Astrocyte of the spinal cord (primary cell): ENCODE measurements around the gene FMO2.
"Not testable (repeated sequence)": the region's sequence is repeated elsewhere in the genome, so short reads cannot be mapped to it uniquely, and the experiment has no call there.

ENCODE experiments used
- DNase-seq: peaks from one replicate; pipeline ENCODE4 v3.0.0; 2011; ENCODE audit warnings: low read depth, low spot score
- H3K4me3 ChIP-seq: 2 replicates; pipeline ENCODE4 v1.5.1; 2011; ENCODE audit warnings: low read depth, mild to moderate bottlenecking, low read length, moderate library complexity
- CTCF ChIP-seq: IDR thresholded peaks from 2 replicates; pipeline ENCODE4 v1.5.1; 2012; ENCODE audit warnings: low read depth, mild to moderate bottlenecking, low read length, inconsistent platforms
- in situ Hi-C: cut with HindIII; loops from 2 replicates; pipeline ENCODE4 v1.10.0; 2017; ENCODE audit warnings: low sequenced_read_pairs

Gene FMO2

GRCh38 chr1:171221665-171222591, 36.8 kb downstream of the FMO2 start:
- peak; percentile 77 for DNase-seq
- no peak overlapping the region for H3K4me3 ChIP-seq
- TF ChIP-seq CTCF = no peak
- in situ Hi-C loops = no loop called here

- no peak overlapping the region for H3K4me3 ChIP-seq
- no peak for TF ChIP-seq CTCF
- DNase-seq = peak; percentile 37
- in situ Hi-C loops = no loop called here
Measured at GRCh38 chr1:171222936-171223335, 37.8 kb downstream of the FMO2 start.

GRCh38 chr1:171224257-171224656, 39.2 kb downstream of the FMO2 start:
- in situ Hi-C loops, H3K4me3 ChIP-seq, DNase-seq: not testable (repeated sequence)

- in situ Hi-C loops = no loop called here
- H3K4me3 ChIP-seq = no peak overlapping the region
- peak; percentile 70 for TF ChIP-seq CTCF
- DNase-seq = peak; percentile 84
Measured at GRCh38 chr1:171226747-171227370, 41.8 kb downstream of the FMO2 start.

DNA sequence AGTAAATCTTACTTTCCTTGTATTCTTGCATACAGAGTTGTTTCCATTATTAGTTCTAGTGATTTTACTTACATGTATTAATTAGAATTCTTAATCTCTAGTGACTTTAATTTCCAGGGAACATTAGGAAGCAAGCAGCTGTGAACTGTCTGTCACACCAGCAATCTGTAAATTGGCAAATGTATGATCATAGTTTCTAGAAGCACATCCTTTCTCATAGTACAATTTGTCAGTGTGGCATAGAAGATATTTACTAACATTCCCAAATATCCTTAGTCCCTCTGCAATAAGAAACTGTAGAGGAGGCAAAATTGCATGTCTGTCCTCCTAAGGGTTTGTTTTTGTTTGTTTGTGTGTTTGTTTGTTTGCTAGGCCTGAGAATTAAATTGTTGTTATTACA, 46.2 kb downstream of the FMO2 start:
- in situ Hi-C loops = no loop called here
- TF ChIP-seq CTCF = no peak
- DNase-seq = no peak
- H3K4me3 ChIP-seq = no peak overlapping the region

DNA sequence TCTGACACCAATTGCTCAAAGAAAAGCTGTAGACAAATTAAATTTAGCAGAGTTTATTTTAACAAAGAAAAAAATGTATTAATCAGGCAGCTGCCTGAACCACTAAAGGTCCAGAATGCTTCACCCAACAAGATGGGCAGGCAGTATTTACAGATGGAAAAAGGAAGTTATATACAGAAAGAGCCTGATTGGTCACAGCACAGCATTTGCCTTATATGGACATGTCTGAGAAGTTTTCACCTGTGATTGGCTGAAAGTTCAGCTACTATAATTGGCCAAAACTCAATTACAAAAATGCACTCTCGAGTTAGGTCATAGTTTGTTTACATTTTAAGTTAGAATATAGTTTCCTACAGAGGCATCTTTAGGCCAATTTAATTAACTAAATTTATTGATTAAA, 48.1 kb downstream of the FMO2 start:
- H3K4me3 ChIP-seq = no peak overlapping the region
- DNase-seq = no peak
- TF ChIP-seq CTCF = no peak
- in situ Hi-C loops = no loop called here

DNA sequence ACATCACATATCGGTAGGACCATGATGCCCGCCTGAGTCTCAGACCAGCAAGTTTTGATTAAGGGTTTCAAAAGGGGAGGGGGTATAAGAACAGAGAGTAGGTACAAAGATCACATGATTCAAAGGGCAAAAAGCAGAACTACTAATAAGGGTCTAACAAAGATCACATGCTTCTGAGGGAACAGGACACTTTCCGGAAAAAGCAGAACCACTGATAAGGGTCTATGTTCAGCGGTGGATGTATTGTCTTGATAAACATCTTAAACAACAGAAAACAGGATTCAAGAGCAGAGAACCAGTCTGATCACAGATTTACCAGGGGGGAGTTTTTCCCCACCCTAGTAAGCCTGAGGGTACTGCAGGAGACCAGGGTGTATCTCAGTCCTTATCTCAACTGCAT, 51.1 kb downstream of the FMO2 start:
- H3K4me3 ChIP-seq, DNase-seq, in situ Hi-C loops: not testable (repeated sequence)
